Endothelial cell of umbilical vein (primary cell): Measurements from ENCODE around the gene INSIG2.

Experiments
- CTCF ChIP-seq, 2 donors: IDR thresholded peaks; 1 replicate in 1 of 2; 2 replicates in 1 of 2; pipeline ENCODE4 v1.5.1; 2011; ENCODE audit warnings: low read length in 2 of 2, mild to moderate bottlenecking in 2 of 2, moderate library complexity in 2 of 2, control low read depth in 1 of 2, inconsistent platforms in 1 of 2, low read depth in 1 of 2; ENCODE audit not compliant: insufficient read depth in 1 of 2; ENCODE audit errors: extremely low read depth in 1 of 2
- EZH2 ChIP-seq: IDR thresholded peaks from 2 replicates; pipeline ENCODE4 v1.6.1; 2012; ENCODE audit warnings: borderline replicate concordance, low read depth, mild to moderate bottlenecking, moderate library complexity, low read length, inconsistent platforms; ENCODE audit not compliant: severe bottlenecking
- FOS ChIP-seq: IDR thresholded peaks from 2 replicates; pipeline ENCODE4 v1.6.1; 2011; ENCODE audit warnings: mild to moderate bottlenecking, low read length, moderate library complexity, borderline replicate concordance; ENCODE audit not compliant: insufficient read depth
- GATA2 ChIP-seq: IDR thresholded peaks from 2 replicates; pipeline ENCODE4 v1.7.0; 2011; ENCODE audit warnings: low read depth, mild to moderate bottlenecking, moderate library complexity, mixed read lengths, low read length; ENCODE audit not compliant: insufficient read length, insufficient read depth
- JUN ChIP-seq: IDR thresholded peaks from 2 replicates; pipeline ENCODE4 v1.6.1; 2011; ENCODE audit warnings: borderline replicate concordance, low read depth; ENCODE audit not compliant: insufficient read length, insufficient read depth
- MAX ChIP-seq: IDR thresholded peaks from 2 replicates; pipeline ENCODE4 v1.6.1; 2011; ENCODE audit not compliant: insufficient read depth, insufficient read length
- MYC ChIP-seq: IDR thresholded peaks from one replicate; pipeline ENCODE4 v1.6.1; 2011; ENCODE audit warnings: mild to moderate bottlenecking, low read depth, low read length
- POLR2A ChIP-seq: IDR thresholded peaks from 2 replicates; pipeline ENCODE4 v1.6.1; 2012; ENCODE audit warnings: low read depth, mild to moderate bottlenecking, control low read depth, low read length
- POLR2AphosphoS5 ChIP-seq: IDR thresholded peaks from 2 replicates; pipeline ENCODE4 v1.6.1; 2012; ENCODE audit warnings: low read depth, mild to moderate bottlenecking, control low read depth, low read length, moderate library complexity; ENCODE audit not compliant: insufficient read depth

GRCh38 chr2:118121986-118122524 is 33.8 kb downstream of the INSIG2 start:
- TF ChIP-seq MYC (no peak), JUN (no peak), POLR2A (no peak), POLR2AphosphoS5 (no peak), EZH2 (no peak), CTCF (IDR thresholded peaks at IDR 0.05; ENCODE audit: extremely low read depth in 1 of 2, insufficient read depth in 1 of 2, low read depth in 1 of 2, low read length in 2 of 2) (no peak), MAX (no peak), FOS (no peak), GATA2 (no peak)
